ENCODE measurements around the gene SAMD4B. TPM values are rescaled to one million over a fixed set of nuclear protein-coding genes. Genes with fewer than 3 reads are reported as not detected.

Gene SAMD4B
- total and polyA plus RNA-seq, 9 of the 15 experiments (the other 6 are each of a cell fraction or from before 2014, with no cell fraction given): 3.4 to 90.5 (median 38.0) TPM

DNA sequence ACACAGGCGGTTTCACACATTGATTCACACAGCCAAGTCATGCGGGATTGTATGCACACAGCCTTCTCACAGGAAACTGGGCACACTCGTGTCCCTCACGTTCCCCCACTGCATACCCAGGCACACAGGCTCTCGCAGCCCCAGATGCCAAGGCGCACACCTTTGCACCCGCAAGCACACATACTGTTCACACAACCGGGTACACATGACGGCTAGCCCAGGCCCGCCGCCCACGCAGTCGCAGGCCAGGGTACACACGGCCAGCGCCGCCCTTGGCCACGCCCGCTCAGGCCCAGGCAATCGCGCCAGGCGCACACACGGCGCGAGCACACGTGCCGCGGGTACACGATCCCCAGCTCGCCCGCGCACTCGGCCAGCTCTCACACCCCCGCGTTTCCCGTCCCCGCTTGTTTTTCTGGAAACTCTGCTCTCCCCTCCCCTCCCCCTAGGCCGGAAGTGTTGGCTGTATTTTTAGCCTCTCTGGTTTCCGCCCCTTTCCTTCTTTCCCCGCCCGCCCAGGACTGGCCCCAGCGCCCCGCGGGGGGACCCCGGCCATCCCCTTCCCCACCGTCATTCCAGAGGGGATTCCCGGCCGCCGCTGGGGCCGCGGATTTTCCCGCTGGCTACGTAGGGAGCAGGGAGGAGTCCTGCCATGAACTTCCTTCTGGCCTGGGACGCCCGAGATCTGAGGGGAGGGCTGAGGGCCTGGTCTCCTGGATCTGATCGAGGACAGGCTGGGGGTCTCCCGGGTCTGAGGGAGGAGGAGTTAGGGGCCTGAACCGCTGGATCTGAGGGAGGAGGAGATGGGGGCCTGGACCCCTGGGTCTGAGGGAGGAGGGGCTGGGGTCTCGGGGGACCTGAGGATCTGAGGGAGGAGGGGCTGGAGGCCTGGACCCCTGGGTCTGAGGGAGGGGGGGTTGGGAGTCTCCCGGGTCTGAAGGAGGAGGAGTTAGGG is 60.4 kb downstream of the SAMD4B start (continued):
- TF ChIP-seq PKNOX1 (IDR thresholded peaks at IDR 0.05) (no peak), POLR2A (conservative IDR thresholded peaks at IDR 0.05) (peak; percentile 57; the same call in 1 of the 2 replicates), CLOCK (CRISPR knock-in tag; IDR thresholded peaks at IDR 0.05; ENCODE audit: borderline replicate concordance) (peak; percentile 68; the same call in 1 of the 2 replicates), TOE1 (IDR thresholded peaks at IDR 0.05; ENCODE audit: borderline replicate concordance) (peak; percentile 58; the same call in 1 of the 2 replicates), TOE1 (CRISPR knock-in tag; IDR thresholded peaks at IDR 0.05; ENCODE audit: borderline replicate concordance, low read depth) (no peak), DMBX1 (CRISPR knock-in tag; IDR thresholded peaks at IDR 0.05; ENCODE audit: borderline replicate concordance) (no peak), HNRNPL (IDR thresholded peaks at IDR 0.05; ENCODE audit: low read depth, low read length) (no peak), ZNF668 (CRISPR knock-in tag; IDR thresholded peaks at IDR 0.05) (no peak), IRF9 (tag; IDR thresholded peaks at IDR 0.05) (no peak), HNRNPH1 (optimal IDR thresholded peaks at IDR 0.05; ENCODE audit: low read depth, low read length) (no peak), THRA (IDR thresholded peaks at IDR 0.05) (no peak), PHB (CRISPR knock-in tag; IDR thresholded peaks at IDR 0.05) (no peak; the same call in 1 of the 2 replicates), ZFX (CRISPR knock-in tag; IDR thresholded peaks at IDR 0.05) (peak; percentile 96)
- TF ChIP-seq, protein P1, sequence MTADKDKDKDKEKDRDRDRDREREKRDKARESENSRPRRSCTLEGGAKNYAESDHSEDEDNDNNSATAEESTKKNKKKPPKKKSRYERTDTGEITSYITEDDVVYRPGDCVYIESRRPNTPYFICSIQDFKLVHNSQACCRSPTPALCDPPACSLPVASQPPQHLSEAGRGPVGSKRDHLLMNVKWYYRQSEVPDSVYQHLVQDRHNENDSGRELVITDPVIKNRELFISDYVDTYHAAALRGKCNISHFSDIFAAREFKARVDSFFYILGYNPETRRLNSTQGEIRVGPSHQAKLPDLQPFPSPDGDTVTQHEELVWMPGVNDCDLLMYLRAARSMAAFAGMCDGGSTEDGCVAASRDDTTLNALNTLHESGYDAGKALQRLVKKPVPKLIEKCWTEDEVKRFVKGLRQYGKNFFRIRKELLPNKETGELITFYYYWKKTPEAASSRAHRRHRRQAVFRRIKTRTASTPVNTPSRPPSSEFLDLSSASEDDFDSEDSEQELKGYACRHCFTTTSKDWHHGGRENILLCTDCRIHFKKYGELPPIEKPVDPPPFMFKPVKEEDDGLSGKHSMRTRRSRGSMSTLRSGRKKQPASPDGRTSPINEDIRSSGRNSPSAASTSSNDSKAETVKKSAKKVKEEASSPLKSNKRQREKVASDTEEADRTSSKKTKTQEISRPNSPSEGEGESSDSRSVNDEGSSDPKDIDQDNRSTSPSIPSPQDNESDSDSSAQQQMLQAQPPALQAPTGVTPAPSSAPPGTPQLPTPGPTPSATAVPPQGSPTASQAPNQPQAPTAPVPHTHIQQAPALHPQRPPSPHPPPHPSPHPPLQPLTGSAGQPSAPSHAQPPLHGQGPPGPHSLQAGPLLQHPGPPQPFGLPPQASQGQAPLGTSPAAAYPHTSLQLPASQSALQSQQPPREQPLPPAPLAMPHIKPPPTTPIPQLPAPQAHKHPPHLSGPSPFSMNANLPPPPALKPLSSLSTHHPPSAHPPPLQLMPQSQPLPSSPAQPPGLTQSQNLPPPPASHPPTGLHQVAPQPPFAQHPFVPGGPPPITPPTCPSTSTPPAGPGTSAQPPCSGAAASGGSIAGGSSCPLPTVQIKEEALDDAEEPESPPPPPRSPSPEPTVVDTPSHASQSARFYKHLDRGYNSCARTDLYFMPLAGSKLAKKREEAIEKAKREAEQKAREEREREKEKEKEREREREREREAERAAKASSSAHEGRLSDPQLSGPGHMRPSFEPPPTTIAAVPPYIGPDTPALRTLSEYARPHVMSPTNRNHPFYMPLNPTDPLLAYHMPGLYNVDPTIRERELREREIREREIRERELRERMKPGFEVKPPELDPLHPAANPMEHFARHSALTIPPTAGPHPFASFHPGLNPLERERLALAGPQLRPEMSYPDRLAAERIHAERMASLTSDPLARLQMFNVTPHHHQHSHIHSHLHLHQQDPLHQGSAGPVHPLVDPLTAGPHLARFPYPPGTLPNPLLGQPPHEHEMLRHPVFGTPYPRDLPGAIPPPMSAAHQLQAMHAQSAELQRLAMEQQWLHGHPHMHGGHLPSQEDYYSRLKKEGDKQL (CRISPR knock-in tag; IDR thresholded peaks at IDR 0.05; ENCODE audit: borderline replicate concordance): no peak

Data from K562 (cell line).